GM12874 (cell line): Measurements from ENCODE around the gene MCAM.
A peak's percentile ranks its signal among the peaks of the same experiment; 100 is the strongest.

Source experiments
- CTCF ChIP-seq: IDR thresholded peaks from 2 replicates; pipeline ENCODE4 v1.5.1; 2011; ENCODE audit warnings: low read depth, mild to moderate bottlenecking, control low read depth, low read length, moderate library complexity; ENCODE audit not compliant: insufficient read depth

Gene MCAM

GRCh38 chr11:119361056-119361787, 44.3 kb upstream of the MCAM start:
- no peak for TF ChIP-seq CTCF

- no peak for TF ChIP-seq CTCF
These were observed 42.7 kb upstream of the MCAM start for GRCh38 chr11:119359365-119360214.

GRCh38 chr11:119357074-119357473, 40.1 kb upstream of the MCAM start:
- TF ChIP-seq CTCF, result no peak

- peak; percentile 97 for TF ChIP-seq CTCF
These were observed 39.6 kb upstream of the MCAM start for GRCh38 chr11:119356349-119357031.

- no peak for TF ChIP-seq CTCF
These were observed 38.3 kb upstream of the MCAM start for GRCh38 chr11:119355091-119355843.

GRCh38 chr11:119352857-119353260, 35.9 kb upstream of the MCAM start:
- TF ChIP-seq CTCF, result no peak
